K562 (cell line): Measurements from ENCODE around the gene ERC2. TPM values are rescaled to one million over a fixed set of nuclear protein-coding genes. Genes with fewer than 3 reads are reported as not detected.

Experiments used
- ATAC-seq: fragments of 200-7000 bp; cut with Tn5 transposase; 3 replicates; pipeline ENCODE4 v1.9.1; 2020; ENCODE audit warnings: moderate library complexity
- BruUV-seq: library from RNA; stranded (reverse); fragments of 400-500 nt; replicated peaks from 2 replicates; lab custom pipeline; 2021; lab: Mats Ljungman, UMichigan
- CTCF ChIA-PET: fragments of 300-600 bp; formaldehyde crosslinking; extraction: SDS; loops from one replicate; lab custom pipeline; 2021; ENCODE audit warnings: low intra/inter-chr PET ratio; lab: Yijun Ruan, JAX
- POLR2A ChIA-PET: fragments of 300-600, 350-650 bp; sonication (Branson Sonifier 250); formaldehyde crosslinking; extraction: SDS; loops from one replicate; lab custom pipeline; 2021; ENCODE audit warnings: antibody characterized with exemption, inconsistent platforms; lab: Yijun Ruan, JAX
- DNase-seq, 4 experiments: peaks; one replicate each; pipeline versions ENCODE4 v3.0.0 to v3.0.0-alpha.2; 2011 to 2018; ENCODE audit warnings: low spot score in 3 of 4, mixed read lengths in 3 of 4; ENCODE audit errors: extremely low read depth in 1 of 4
- FAIRE-seq: peaks from 2 replicates; lab custom pipeline; 2011; peaks lifted over from hg19 to GRCh38; lab: Jason Lieb, UNC
- H2AFZ ChIP-seq: 2 replicates; pipeline ENCODE4 v1.6.0; 2011; ENCODE audit warnings: low read depth, low read length, control low read depth, inconsistent platforms
- H3K27ac ChIP-seq: fragments of 200-600 bp; 3 replicates; pipeline ENCODE4 v1.8.0; 2011; ENCODE audit warnings: low read depth, mild to moderate bottlenecking, control low read depth, inconsistent platforms, low read length, moderate library complexity, mixed read lengths; ENCODE audit errors: extremely low read depth
- H3K27me3 ChIP-seq, 2 experiments: fragments of 300-600 bp in 1 of 2; 2 replicates in 1 of 2; 3 replicates in 1 of 2; pipeline versions ENCODE4 v1.6.0 to v1.8.0; 2011; ENCODE audit warnings: inconsistent platforms in 2 of 2, low read length in 2 of 2, mild to moderate bottlenecking in 1 of 2, mixed read lengths in 1 of 2, moderate library complexity in 1 of 2; ENCODE audit not compliant: control insufficient read depth in 2 of 2, insufficient read depth in 2 of 2
- H3K36me3 ChIP-seq: fragments of 300-600 bp; 3 replicates; pipeline ENCODE4 v1.8.0; 2011; ENCODE audit warnings: mild to moderate bottlenecking, low read length, inconsistent platforms; ENCODE audit not compliant: control insufficient read depth, insufficient read depth
- H3K4me1 ChIP-seq, 2 experiments: fragments of 200-600 bp in 1 of 2; replicated peaks in 1 of 2; 2 replicates in 1 of 2; 3 replicates in 1 of 2; pipeline versions ENCODE4 v1.5.1 to v1.8.0; 2011; ENCODE audit warnings: inconsistent platforms in 2 of 2, low read length in 2 of 2, mild to moderate bottlenecking in 1 of 2, mixed read lengths in 1 of 2, moderate library complexity in 1 of 2; ENCODE audit not compliant: control insufficient read depth in 2 of 2, insufficient read depth in 2 of 2
- H3K4me2 ChIP-seq: 2 replicates; pipeline ENCODE4 v1.6.1; 2011; ENCODE audit warnings: low read length, control low read depth, inconsistent platforms, mixed read lengths; ENCODE audit not compliant: insufficient read depth
- H3K4me3 ChIP-seq: fragments of 200-600 bp; sonication (generic), shearing (Covaris generic); 2 replicates; pipeline ENCODE4 v1.5.1; 2016; ENCODE audit warnings: control low read depth, inconsistent platforms
- H3K79me2 ChIP-seq: fragments of 200-600 bp; 3 replicates; pipeline ENCODE4 v1.8.0; 2011; ENCODE audit warnings: low read length, inconsistent platforms; ENCODE audit not compliant: control insufficient read depth, insufficient read depth
- H3K9ac ChIP-seq, 2 experiments: 2 replicates each; pipeline versions ENCODE4 v1.6.0 to v1.6.1; 2011; ENCODE audit warnings: low read depth in 2 of 2, low read length in 2 of 2, control low read depth in 1 of 2, inconsistent platforms in 1 of 2, mild to moderate bottlenecking in 1 of 2, mixed read lengths in 1 of 2; ENCODE audit not compliant: insufficient read depth in 1 of 2
- H3K9me1 ChIP-seq: one replicate; pipeline ENCODE4 v1.6.0; 2011; ENCODE audit warnings: inconsistent platforms, mild to moderate bottlenecking, low read length, moderate library complexity; ENCODE audit not compliant: control insufficient read depth, insufficient read depth
- H3K9me3 ChIP-seq: replicated peaks from 2 replicates; pipeline ENCODE4 v1.5.1; 2011; ENCODE audit warnings: low read depth, low read length, inconsistent platforms; ENCODE audit not compliant: control insufficient read depth, insufficient read depth
- H4K20me1 ChIP-seq: replicated peaks from 2 replicates; pipeline ENCODE4 v1.6.1; 2011; ENCODE audit warnings: low read length, inconsistent platforms, mixed read lengths; ENCODE audit not compliant: control insufficient read depth, insufficient read depth
- ARNT ChIP-seq, 2 experiments: fragments of 450-650 bp; IDR thresholded peaks; 2 replicates each; pipeline ENCODE4 v1.6.1; 2016; ENCODE audit warnings: mild to moderate bottlenecking in 1 of 2
- ATF7 ChIP-seq: fragments of 450-650 bp; IDR thresholded peaks from 2 replicates; pipeline ENCODE4 v1.7.1; 2014; ENCODE audit warnings: mild to moderate bottlenecking, moderate library complexity
- BRD4 ChIP-seq: fragments of 200-600 bp; sonication (generic); IDR thresholded peaks from 2 replicates; pipeline ENCODE4 v1.6.1; 2017; ENCODE audit warnings: inconsistent platforms
- CREM ChIP-seq: IDR thresholded peaks from 2 replicates; pipeline ENCODE4 v1.6.1; 2014; ENCODE audit warnings: antibody characterized with exemption, low read depth
- CTCFL ChIP-seq: IDR thresholded peaks from 2 replicates; pipeline ENCODE4 v1.6.1; 2011; ENCODE audit warnings: borderline replicate concordance, low read depth, mild to moderate bottlenecking, moderate library complexity, low read length; ENCODE audit not compliant: insufficient read depth, poor library complexity, severe bottlenecking
- CXXC5 ChIP-seq: fragments of 250-450 bp; sonication (Bioruptor Pico); IDR thresholded peaks from 2 replicates; pipeline ENCODE4 v1.8.0; 2022; ENCODE audit warnings: inconsistent platforms, mild to moderate bottlenecking, moderate library complexity
- E2F3 ChIP-seq: fragments of 250-450 bp; sonication (Bioruptor Pico); IDR thresholded peaks from 2 replicates; pipeline ENCODE4 v1.4.0; 2020; ENCODE audit warnings: mild to moderate bottlenecking
- EHMT2 ChIP-seq: fragments of 450-650 bp; IDR thresholded peaks from 2 replicates; pipeline ENCODE4 v1.6.1; 2018; ENCODE audit warnings: antibody characterized with exemption
- GATAD2A ChIP-seq: fragments of 450-650 bp; IDR thresholded peaks from 2 replicates; pipeline ENCODE4 v1.6.1; 2017
- MEF2A ChIP-seq: IDR thresholded peaks from 2 replicates; pipeline ENCODE4 v1.6.1; 2011; ENCODE audit warnings: low read depth, mild to moderate bottlenecking, low read length, moderate library complexity; ENCODE audit not compliant: control insufficient read depth
- MEIS2 ChIP-seq: fragments of 450-650 bp; IDR thresholded peaks from 2 replicates; pipeline ENCODE4 v1.6.1; 2014; ENCODE audit warnings: mild to moderate bottlenecking; ENCODE audit not compliant: partially characterized antibody
- SETDB1 ChIP-seq: IDR thresholded peaks from one replicate; pipeline ENCODE4 v1.6.1; 2012; ENCODE audit warnings: low read length, control low read depth, inconsistent platforms
- TCF15 ChIP-seq: fragments of 250-450 bp; sonication (Bioruptor Pico); IDR thresholded peaks from 2 replicates; pipeline ENCODE4 v1.8.0; 2022; ENCODE audit warnings: moderate library complexity, mild to moderate bottlenecking, inconsistent platforms
- TRIM28 ChIP-seq: fragments of 450-650 bp; IDR thresholded peaks from 2 replicates; pipeline ENCODE4 v1.6.1; 2017
- YBX1 ChIP-seq: fragments of 450-650 bp; IDR thresholded peaks from 2 replicates; pipeline ENCODE4 v1.7.1; 2016; ENCODE audit warnings: mild to moderate bottlenecking
- ZKSCAN3 ChIP-seq: fragments of 250-450 bp; sonication (Bioruptor Pico); IDR thresholded peaks from 2 replicates; pipeline ENCODE4 v1.4.0; 2020
- ZNF766 ChIP-seq: fragments of 200-800 bp; sonication (Bioruptor generic); conservative IDR thresholded peaks from 2 replicates; pipeline ENCODE4 v1.6.1; 2016; ENCODE audit warnings: missing genetic modification characterization, missing compliant biosample characterization
- WGBS: fragments of 100-300 bp; shearing (Covaris generic); methylation state at CpG from one replicate; pipeline ENCODE4 v1.1.6; 2016; ENCODE audit warnings: low coverage, mixed read lengths; ENCODE audit not compliant: insufficient coverage; ENCODE audit errors: missing lambda C conversion rate; 5-methylcytosine and 5-hydroxymethylcytosine counted together
- in situ Hi-C: fragments of 300-500 bp; cut with MboI; formaldehyde crosslinking; loops from 4 replicates; pipeline ENCODE4 v1.15.0; 2018; ENCODE audit warnings: inconsistent platforms, mixed read lengths
- intact Hi-C: fragments of 100-400 bp; cut with micrococcal nuclease; formaldehyde crosslinking; loops from 2 replicates; pipeline ENCODE4 v1.14.2; 2022
- polyA plus RNA-seq, 8 experiments: library from polyadenylated mRNA; depleted of rRNA in 4 of 8; stranded (reverse) in 5 of 8; unstranded in 3 of 8; fragments of >200 nt; fragmentation: Nextera tagmentation in 2 of 8; fragmentation: Illumina TruSeq in 1 of 8; extraction: Ambion mirVana in 2 of 8; extraction: Trizol in 1 of 8; gene quantifications; 2 replicates each; pipeline versions ENCODE4 v1.2.1 to v1.2.3, GENCODE V29; 2011 to 2014; ENCODE audit warnings: inconsistent platforms in 1 of 8, missing spikeins in 1 of 8
- total RNA-seq, 7 experiments: library from RNA; depleted of rRNA in 6 of 7; stranded (reverse); fragments of >200 nt in 6 of 7; fragmentation: Illumina TruSeq in 2 of 7; extraction: Trizol in 2 of 7; gene quantifications; 2 replicates each; pipeline versions ENCODE4 v1.2.1 to v1.2.3, GENCODE V29; 2011 to 2021; ENCODE audit warnings: low replicate concordance in 1 of 7

Gene ERC2
- total and polyA plus RNA-seq, 9 of the 15 experiments (the other 6 are each of a cell fraction or from before 2014, with no cell fraction given) = 0.04 to 0.18 (median 0.07) TPM; not detected in 2

- no peaks in the 10 kb centered on the region for H4K20me1 ChIP-seq
- TF ChIP-seq MEF2A (no peak), CREM (no peak), E2F3 (CRISPR knock-in tag) (no peak), ATF7 (no peak), ARNT (IDR thresholded peaks at IDR 0.05) (no peak), BRD4 (no peak), SETDB1 (no peak), YBX1 (no peak), GATAD2A (no peak), MEIS2 (no peak), TCF15 (CRISPR knock-in tag) (no peak), TRIM28 (no peak), EHMT2 (no peak), ZKSCAN3 (CRISPR knock-in tag) (no peak), CTCFL (no peak), CXXC5 (CRISPR knock-in tag) (no peak), ZNF766 (no peak)
- no peak overlapping the region for H3K27ac ChIP-seq
- no peak for ATAC-seq
- POLR2A ChIA-PET = no interaction called here
- no TSS peak for BruUV-seq
- no peak for FAIRE-seq
- H3K4me3 ChIP-seq = no peak overlapping the region
- CTCF ChIA-PET = no interaction called here
- in situ Hi-C loops = no loop called here
- peaks cover 0 to 14% of the 10 kb centered on the region in 2 experiments; a peak in 2 of 5 replicates for H3K27me3 ChIP-seq
- no peak for DNase-seq
- intact Hi-C loops = loop anchor here (10.0 kb wide), 1 partner anchor 255 kb away; no protein-coding TSS in a partner anchor
- no peaks in the 10 kb centered on the region for H3K79me2 ChIP-seq
- no peak overlapping the region for H3K9ac ChIP-seq
- peaks cover 0 to 3% of the 10 kb centered on the region in 2 experiments; a peak in 1 of 5 replicates for H3K4me1 ChIP-seq
- no peaks in the 10 kb centered on the region for H3K9me1 ChIP-seq
- H2AFZ ChIP-seq = no peak overlapping the region
- no peaks in the 10 kb centered on the region for H3K9me3 ChIP-seq
- 0% methylated on average over 4 of the region's 17 CpGs for WGBS
- no peaks in the 10 kb centered on the region for H3K36me3 ChIP-seq
- no peak overlapping the region for H3K4me2 ChIP-seq
These were observed 978.5 kb downstream of the ERC2 start for GRCh38 chr3:55489798-55490132.
